ENCODE results near the gene KDM4B. TPM values are rescaled to one million over a fixed set of nuclear protein-coding genes. Genes with fewer than 3 reads are reported as not detected.

The KDM4B gene
- total RNA-seq, 1 experiment from 2014 or later: 16.4 TPM

- no peak for DNase-seq (ENCODE audit: low spot score)
Measured at GRCh38 chr19:5134691-5135090, 165.8 kb downstream of the KDM4B start.

DNA sequence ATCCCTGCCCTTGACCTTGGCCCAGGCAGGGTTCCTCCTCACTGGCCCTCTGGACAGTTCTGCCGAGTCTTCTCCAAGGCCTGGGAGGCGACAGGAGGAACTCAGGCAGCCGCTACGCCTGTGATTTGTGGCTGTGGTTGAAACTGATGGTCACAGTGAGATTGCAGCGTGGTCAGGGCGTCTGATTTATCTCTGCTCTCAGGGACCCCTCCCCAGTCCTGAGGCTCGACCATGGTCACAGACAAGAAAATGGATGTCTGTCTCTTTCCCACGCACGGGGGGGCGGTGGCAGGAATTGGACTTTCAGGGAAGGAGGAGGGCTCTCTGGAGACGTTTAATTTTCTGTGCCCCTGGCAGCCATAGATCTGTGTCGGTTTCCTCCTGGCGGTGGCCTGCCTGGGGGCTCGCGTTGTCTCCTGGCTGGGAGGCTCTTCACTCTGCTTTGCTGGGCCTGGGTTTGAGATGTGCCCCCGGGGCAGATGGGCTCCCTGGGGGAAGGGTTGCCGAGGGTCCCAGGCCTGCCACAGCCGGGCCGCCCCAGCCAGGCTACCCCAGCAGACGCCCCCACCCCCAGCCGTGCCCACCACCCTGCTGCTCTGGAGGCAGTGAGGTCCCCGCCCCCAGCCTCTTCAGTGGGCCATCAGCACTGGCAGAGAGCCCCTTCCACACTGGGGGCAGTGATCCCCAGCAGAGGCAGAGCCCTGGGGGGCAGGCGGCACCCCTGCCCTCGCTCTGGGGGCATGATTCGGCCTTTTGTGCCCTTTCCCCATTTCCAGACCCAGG is 167.4 kb downstream of the KDM4B start:
- no peak for DNase-seq (ENCODE audit: low spot score)

- no peak for DNase-seq (ENCODE audit: low spot score)
Measured at GRCh38 chr19:5137114-5137513, 168.2 kb downstream of the KDM4B start.

DNA sequence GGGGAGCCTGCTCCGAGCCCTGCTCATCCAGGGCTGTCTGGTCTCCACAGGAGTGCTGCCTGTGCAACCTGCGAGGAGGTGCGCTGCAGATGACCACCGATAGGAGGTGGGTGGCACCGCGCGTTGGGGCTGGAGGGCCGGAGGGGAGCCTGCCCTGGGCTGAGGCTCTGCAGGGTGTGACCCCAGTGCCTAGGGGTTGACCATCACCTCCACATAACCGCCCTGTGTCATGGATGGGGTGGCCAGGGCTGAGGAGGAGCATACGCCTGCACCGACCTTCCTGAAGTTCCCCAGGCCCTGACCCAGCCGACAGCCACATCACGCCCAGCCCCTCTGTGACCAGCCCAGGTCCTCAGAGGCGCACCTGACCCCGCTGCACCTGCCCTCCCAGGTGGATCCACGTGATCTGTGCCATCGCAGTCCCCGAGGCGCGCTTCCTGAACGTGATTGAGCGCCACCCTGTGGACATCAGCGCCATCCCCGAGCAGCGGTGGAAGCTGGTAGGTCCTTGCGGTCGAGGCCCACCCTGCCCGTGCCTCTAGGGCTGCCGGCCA is 168.7 kb downstream of the KDM4B start:
- DNase-seq (ENCODE audit: low spot score): no peak

- peak; percentile 96 for DNase-seq (ENCODE audit: low spot score)
Measured at GRCh38 chr19:5138606-5139582, 170.0 kb downstream of the KDM4B start.

- DNase-seq (ENCODE audit: low spot score): no peak
Measured at GRCh38 chr19:5139583-5140325, 170.8 kb downstream of the KDM4B start.

GRCh38 chr19:5141129-5141849 is 172.4 kb downstream of the KDM4B start:
- DNase-seq (ENCODE audit: low spot score): no peak

GRCh38 chr19:5141850-5142724 is 173.2 kb downstream of the KDM4B start:
- DNase-seq (ENCODE audit: low spot score): no peak

DNA sequence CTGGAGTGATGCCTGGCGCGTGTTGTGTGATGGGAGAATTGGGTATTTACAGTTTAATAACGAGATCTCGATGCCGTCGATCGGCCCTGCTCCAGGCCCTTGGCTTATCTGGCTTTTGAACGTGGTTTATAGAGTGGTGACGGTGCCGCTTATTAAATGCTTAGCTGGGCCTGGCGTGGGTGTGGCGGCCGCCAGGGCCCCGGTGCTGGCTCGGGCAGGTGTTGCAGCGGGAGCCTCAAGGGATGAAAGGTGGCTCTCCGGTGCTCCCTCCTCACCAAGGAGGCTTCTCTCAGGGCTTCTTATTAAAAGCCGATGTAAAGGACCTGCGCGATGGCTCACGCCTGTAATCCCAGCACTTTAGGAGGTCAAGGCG is 173.8 kb downstream of the KDM4B start:
- no peak for DNase-seq (ENCODE audit: low spot score)

GRCh38 chr19:5143471-5144411 is 174.8 kb downstream of the KDM4B start:
- no peak for DNase-seq (ENCODE audit: low spot score)

DNA sequence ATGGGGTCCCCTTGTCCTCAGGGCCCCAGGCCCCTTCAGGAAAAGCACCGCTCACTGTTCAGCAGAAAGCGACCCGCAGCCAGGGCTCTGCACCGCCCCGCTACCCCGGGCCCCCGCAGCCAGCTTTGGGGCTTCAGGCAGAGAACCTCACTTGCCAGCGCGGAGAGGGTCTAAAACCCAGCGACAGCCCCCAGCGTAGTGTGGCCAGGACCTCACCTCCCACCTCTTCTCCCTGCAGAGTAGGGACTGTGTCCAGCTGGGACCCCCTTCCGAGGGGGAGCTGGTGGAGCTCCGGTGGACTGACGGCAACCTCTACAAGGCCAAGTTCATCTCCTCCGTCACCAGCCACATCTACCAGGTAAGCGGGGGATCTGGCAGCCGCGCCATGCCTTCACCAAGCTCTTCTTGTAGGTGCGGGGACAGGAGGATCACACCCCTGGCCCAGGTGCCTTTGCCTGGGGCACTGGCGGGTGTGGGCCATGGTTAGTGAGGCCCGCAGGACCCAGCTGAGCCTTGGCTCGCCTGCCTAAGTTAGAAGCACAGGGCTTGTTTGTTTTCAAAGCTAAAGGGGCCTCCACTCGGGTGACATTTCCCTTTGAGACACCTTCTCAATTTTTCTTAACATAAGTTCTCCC is 175.7 kb downstream of the KDM4B start:
- DNase-seq (ENCODE audit: low spot score): no peak

DNA sequence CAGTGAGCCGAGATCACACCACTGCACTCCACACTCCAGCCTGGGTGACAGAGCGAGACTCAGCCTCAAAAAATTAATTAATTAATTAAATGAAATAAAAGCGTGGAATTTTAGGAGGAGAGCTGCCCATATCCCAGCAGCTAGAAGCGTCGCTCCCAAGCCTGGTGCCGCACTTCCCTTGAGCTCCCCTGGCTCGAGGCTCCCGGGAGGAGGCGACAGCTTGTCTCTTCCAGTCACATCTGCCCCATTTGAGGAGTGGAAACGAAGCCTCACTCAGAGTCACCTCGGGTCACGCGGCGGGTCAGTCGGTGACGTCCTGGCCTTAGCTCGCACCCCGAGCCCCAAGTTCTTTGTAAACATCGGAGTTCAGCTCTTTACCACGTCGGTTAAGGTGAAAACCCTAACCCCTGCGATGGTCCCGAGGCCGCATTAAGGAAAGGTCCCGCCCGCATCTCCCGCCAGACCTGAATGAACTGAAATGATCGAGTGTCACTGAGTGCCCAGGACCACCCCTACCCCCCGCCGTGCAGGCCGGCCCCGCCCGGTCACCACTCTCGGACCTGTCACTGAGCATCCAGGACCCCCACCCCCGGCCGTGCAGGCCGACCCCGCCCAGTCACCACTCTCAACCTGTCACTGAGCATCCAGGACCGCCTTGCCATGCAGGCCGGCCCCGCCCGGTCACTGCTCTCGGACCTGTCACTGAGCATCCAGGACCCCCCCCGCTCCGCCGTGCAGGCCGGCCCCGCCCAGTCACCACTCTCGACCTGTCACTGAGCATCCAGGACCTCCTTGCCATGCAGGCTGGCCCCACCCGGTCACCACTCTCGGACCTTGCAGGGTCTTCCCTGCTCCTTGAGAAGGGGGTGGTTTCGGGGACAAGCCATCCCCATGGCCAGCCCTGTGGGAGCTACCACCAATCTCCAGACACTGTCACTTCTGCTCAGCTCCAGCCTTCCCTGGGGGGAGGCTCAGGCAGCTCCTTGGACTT is 176.9 kb downstream of the KDM4B start:
- DNase-seq (ENCODE audit: low spot score): no peak

DNA sequence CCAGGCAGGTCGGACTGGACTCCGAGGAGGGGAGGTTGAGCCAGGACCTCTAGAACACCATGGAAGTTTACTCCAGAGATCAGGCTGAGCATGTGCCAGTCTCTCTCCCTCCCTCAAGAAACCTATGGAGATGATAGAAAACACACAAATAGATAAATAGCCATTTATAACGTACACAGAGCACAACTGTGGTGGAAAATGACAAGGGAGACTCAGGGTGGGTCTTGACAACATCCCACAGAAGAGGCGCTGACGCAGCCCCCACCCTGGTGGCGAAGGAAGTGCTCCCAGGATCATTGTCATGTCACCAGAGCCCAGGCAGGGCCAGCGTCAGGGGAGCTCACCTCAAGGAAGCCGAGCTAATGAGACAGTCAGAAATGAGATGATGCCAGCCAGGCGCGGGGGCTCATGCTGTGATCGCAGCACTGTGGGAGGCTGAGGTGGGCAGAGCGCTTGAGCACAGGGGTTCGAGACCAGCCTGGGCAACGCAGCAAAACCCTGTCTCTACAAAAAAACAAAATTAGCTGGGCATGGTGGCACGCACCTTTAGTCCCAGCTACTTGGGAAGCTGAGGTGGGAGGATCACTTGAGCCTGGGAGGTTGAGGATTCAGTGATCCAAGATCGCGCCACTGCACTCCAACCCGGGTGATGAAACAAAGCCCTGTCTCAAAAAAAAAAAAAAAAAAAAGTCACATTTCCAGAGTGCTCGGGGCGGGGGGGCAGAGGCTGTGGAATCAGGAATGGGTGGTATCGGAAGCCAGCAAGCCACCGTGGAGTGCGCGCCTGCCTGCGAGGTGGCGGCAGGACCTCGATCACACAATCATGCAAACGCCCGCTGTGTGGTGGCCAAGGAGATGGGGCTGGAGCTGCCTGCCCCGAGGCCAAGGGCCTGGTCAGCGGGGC is 178.4 kb downstream of the KDM4B start:
- no peak for DNase-seq (ENCODE audit: low spot score)

DNA sequence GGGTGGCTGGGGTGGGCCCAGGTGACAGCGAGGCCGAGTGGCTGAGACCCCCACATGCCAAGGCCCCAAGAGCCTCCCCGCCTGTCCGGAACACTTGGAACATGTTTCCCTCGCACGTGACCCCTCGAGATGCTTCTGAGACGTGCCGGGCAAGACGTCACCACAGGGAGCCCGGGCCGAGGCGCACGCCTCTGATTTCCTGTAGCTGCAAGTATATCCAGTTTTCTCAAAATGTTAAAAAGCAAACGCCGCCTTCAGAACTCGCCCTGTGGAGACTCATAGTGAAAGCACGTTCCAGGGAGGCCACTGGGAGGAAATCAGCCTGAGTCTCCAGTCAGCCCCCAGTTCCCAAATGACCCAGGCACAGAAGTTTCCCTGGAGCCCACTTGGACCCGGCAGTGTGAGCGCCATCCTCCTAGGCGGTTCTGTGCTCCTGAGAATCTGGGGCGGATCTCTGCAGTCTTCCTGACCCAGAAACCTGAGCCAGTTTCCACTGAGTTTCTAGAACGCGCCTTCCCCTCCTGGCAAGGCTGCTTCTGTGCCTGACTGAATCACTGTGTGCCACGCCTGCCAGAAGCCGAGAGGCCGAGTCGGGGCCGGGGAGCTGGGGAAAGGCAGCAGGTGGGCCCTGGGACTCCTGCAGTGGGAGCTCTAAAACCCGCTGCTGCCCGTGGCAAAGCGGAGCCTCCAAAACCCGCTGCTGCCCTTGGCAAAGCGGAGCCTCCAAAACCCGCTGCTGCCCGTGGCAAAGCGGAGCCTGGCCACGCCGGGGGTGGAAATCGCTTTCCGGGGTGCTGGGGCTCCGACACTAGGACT is 179.3 kb downstream of the KDM4B start:
- no peak for DNase-seq (ENCODE audit: low spot score)

- no peak for DNase-seq (ENCODE audit: low spot score)
Measured at GRCh38 chr19:5148794-5149190, 179.9 kb downstream of the KDM4B start.
